Testis (tissue), 2 donors: ENCODE results near the gene TEAD1.

Source experiments
- CTCF ChIP-seq, 3 experiments: fragments of 450-650 bp in 2 of 3; fragments of 200-600 bp in 1 of 3; sonication (generic) in 1 of 3; IDR thresholded peaks; one replicate each; pipeline ENCODE4 v1.5.1; 2016 to 2019; ENCODE audit warnings: antibody characterized with exemption in 3 of 3, mild to moderate bottlenecking in 2 of 3, moderate library complexity in 1 of 3
- POLR2A ChIP-seq: fragments of 450-650 bp; IDR thresholded peaks from one replicate; pipeline ENCODE4 v1.6.1; 2017; ENCODE audit warnings: antibody characterized with exemption, mild to moderate bottlenecking, moderate library complexity

- TF ChIP-seq POLR2A (no peak), CTCF (IDR thresholded peaks at IDR 0.05) (no peak)
Observed at GRCh38 chr11:12915093-12915492, 240.9 kb downstream of the TEAD1 start.
